GOT3 (cell line): Measurements from ENCODE around the gene IER5.

Experiments used
- DNase-seq: peaks from one replicate; lab custom pipeline; 2025; ENCODE audit warnings: mixed read lengths; lab: John Stamatoyannopoulos, UW

The IER5 gene

GRCh38 chr1:181135437-181135731 lies 46.9 kb downstream of the IER5 start:
- DNase-seq, result no peak

- DNase-seq, result no peak
These were observed 47.6 kb downstream of the IER5 start for GRCh38 chr1:181135815-181136737.

- no peak for DNase-seq
These were observed 48.2 kb downstream of the IER5 start for GRCh38 chr1:181136738-181137122.

GRCh38 chr1:181137217-181137743 lies 48.8 kb downstream of the IER5 start:
- no peak for DNase-seq

- DNase-seq, result no peak
These were observed 51.1 kb downstream of the IER5 start for GRCh38 chr1:181139631-181140061.

- no peak for DNase-seq
These were observed 51.9 kb downstream of the IER5 start for GRCh38 chr1:181140398-181140797.

- DNase-seq, result no peak
These were observed 52.4 kb downstream of the IER5 start for GRCh38 chr1:181140891-181141290.

- no peak for DNase-seq
These were observed 53.0 kb downstream of the IER5 start for GRCh38 chr1:181141431-181141910.
